HUDEP-2 (cell line): ENCODE data around the gene WNK4.

ENCODE experiments used
- DNase-seq, 76 experiments: peaks; one replicate each; lab custom pipeline; 2025; ENCODE audit not compliant: unreplicated experiment in 76 of 76; lab: John Stamatoyannopoulos, UW

WNK4 gene

DNA sequence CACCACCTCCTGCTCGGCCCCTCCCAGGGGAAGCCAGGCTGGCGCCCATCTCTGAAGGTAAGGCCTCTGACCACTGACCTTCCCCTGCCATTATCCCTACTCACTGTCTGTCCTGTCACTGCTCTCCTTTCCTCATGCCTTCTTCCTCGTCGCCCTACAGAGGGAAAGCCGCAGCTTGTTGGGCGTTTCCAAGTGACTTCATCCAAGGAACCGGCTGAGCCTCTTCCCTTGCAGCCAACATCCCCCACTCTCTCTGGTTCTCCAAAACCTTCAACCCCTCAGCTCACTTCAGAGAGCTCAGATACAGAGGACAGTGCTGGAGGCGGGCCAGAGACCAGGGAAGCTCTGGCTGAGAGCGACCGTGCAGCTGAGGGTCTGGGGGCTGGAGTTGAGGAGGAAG lies 15.1 kb downstream of the WNK4 start:
- DNase-seq = no peak

GRCh38 chr17:42796066-42796758 lies 15.8 kb downstream of the WNK4 start:
- no peak for DNase-seq

DNA sequence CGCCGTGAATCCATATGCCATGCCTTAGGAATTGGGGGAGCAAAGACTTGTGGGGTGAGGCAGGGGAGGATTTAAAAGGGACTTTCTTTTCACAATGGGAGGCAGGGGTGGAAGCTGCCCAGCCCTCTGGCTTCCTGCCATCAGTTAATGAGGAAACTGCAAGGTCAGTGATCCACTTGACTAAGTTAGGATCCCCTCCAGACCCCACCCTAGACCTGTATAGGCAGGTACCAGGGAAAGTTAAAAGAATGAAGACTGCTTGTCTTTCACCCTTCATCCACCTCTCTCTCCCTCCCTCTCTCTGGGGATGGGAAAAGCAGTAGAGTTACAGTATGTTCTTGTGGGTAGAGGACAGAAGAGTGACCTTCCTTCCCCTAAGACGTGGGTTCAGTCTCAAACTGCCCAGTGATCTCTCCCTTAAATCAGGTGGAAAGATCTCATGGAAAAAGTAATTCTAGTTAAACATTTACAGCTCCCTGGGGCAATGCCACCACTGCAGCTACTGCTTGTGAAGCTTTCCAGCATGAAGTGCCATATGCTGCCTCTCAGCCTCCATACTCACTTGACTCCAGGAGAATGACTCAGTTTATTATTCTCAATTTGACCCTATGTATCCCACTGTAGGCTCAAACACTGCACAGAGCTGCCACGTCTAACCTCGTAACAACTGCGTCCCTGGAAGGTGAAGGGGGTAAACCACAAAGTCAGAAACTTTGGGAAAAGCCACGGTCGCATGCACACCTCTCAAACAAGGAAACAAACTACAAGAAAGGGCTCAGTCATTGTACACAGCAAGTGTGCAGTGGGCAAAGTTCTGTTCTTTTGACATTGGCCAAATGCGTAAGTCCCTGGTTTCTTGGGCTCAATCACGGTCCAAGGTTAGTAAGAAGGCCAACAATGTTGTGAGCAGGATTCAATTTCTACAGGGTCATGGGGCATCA lies 16.9 kb downstream of the WNK4 start:
- DNase-seq = peak in 1 of 76 experiments; percentile 21

GRCh38 chr17:42798011-42798382 lies 17.6 kb downstream of the WNK4 start:
- no peak for DNase-seq

DNA sequence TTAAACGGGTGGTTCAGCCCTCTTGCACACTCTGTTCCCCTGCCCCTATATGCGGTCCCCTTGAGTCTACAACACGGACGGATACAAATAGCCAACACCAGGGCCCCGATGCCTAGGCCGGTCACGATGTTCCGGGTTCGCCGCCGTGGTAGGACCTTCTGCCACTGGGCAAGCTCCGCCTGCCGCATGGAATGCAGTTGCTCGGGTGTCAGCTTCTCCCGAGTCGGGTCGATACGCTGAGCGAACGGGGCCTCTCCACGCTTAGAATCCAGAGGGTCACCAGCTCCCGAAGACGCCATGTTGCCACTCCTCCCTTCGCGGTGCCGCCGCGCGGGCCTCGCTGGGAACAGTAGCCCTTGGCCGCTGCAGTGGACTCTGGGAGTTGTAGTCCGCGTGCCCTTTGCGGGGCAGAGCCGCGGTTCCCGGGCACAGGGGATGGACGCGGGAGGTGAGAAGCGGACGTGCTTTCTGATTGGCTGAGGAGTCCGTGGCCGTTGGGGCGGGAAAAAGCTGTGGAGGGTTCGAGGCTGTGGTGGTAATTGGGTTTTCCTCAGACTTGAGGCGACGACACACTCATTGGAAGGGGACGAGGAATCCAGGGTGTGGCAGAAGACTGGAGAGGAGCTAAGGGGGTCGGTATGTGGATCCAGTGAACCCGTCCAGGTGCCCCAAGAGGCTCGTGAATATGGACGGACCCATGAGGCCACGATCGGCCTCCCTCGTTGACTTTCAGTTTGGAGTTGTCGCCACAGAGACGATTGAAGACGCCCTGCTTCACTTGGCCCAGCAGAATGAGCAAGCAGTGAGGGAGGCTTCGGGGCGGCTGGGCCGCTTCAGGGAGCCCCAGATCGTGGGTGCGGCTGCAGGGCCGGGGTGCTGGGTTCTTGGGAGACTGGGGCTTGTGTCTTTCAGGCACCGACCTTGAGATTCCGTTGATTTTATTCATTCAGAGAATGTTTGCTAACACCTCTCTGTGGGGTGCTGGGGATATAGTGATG lies 18.3 kb downstream of the WNK4 start, which contains the start of the genes CNTD1 and COA3:
Gene CNTD1 (plus strand): TSS at position 479 of the 998 bp plus-strand sequence. CDS start 207 bp downstream, at position 686.
Gene COA3 (minus strand): TSS at position 322 of the 998 bp plus-strand sequence. CDS start 23 bp downstream, at position 299.
- peak in 73 of 76 experiments; percentile 20 to 90 (median 71) for DNase-seq

- no peak for DNase-seq
These were observed 22.9 kb downstream of the WNK4 start for GRCh38 chr17:42803074-42803883.

DNA sequence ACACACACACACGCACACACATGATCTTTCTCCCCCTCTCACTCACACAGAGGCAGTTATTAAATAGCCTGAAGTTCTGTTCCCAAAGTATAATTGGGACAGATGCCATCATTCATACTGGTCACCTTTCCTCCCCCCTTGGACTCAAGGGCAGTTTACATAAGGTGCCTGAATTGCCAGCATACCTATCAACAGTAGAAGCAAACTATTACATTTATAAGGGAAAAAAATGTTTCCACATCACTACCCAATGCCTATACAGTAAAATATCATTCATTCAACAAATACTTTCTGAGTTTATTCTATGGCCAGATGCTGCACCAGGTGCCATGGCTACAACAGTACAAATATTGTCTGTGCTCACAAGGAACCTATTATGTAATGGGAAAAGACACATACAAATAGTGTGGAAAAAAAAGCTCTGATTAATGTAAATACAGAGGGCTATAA lies 24.5 kb downstream of the WNK4 start:
- DNase-seq = no peak

DNA sequence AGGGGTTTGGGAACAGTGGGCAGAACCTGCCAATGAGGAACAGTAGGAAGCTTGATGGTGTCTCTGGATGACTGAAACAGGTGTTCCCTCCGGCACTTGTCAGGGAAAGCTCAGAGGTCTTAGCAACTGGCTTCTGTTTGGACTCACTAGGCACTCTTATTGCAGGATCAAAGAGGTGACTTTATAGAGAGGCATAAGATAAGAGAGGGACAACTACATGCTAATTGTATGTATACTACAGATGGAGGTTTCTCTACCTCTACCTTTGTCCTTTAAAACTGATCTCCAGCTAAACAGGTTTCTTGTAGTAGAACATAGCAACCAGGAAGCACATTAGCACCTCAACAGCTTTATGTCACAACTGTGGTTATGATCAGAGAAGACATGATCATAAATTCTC lies 25.8 kb downstream of the WNK4 start:
- no peak for DNase-seq

DNA sequence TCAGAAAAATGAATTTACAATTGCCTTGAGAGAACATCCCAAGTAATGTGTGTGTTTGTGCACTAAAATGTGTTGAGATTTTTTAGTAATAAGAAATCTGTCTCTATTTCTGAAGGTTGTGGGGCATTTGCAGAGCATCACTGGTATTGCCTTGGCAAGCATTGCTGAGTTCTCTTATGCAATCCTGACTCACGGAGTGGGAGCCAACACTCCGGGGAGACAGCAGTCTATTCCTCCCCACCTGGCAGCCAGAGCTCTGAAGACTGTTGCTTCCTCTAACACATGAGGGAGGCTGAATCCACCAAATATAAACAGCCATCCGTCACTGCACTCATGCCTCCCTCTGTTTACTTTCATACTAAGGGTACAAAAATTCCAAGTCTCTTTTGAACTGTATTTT lies 28.8 kb downstream of the WNK4 start:
- no peak for DNase-seq

DNA sequence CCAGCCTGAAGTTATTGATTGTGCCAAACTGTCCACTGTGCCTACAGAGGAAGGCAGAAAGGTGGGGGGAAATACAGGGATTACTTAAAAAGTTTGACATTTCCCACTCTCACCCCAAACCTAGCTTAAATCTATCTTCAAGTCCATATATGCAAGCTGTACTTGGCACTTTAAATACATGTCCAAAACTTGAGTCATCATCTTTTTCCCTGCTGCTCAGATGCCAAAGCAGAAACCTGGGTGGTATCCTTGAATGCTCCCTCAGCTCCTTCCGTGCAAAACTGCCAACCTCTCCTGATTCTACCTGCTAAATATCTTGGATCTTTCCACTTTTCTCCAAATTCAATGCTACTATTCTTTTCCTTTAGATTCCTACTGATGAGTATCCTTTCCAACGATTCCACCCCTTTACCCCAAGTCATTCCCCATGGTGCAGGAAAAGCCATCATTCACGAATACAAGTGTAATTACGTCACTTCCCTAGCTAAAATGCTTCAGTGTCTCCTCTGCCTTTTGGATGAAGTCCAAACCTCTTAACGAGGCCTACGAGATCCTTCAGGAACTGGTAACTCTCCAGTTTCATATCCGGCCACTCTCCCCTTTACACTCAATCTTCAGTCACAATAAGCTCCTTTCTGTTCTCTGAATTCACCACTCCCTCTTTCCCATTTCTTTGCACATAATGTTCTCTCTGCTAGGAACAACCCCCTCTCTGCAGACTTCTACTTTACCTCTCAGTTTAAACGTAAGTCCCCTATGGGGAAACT lies 34.4 kb downstream of the WNK4 start:
- DNase-seq = no peak

DNA sequence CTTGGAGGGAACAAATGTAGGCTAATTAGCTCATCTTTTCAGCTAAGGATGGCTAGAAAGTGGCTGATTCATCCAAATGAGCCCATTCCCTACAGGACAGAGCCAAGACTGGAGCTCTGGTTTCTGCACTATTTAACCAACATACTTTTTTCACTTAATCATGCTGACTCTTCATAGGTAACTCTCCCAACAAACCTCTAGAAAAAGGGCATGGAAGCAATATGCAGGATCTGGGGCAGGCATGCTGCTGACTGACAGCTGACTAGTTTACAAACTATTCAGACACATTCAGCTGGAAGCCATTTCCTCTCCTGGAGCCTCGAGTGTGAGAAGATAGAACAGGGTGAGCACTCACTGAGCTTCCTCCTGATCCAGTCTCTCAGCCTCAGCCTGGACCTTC lies 37.5 kb downstream of the WNK4 start:
- no peak for DNase-seq

GRCh38 chr17:42818379-42818778 lies 38.0 kb downstream of the WNK4 start:
- DNase-seq = no peak

DNA sequence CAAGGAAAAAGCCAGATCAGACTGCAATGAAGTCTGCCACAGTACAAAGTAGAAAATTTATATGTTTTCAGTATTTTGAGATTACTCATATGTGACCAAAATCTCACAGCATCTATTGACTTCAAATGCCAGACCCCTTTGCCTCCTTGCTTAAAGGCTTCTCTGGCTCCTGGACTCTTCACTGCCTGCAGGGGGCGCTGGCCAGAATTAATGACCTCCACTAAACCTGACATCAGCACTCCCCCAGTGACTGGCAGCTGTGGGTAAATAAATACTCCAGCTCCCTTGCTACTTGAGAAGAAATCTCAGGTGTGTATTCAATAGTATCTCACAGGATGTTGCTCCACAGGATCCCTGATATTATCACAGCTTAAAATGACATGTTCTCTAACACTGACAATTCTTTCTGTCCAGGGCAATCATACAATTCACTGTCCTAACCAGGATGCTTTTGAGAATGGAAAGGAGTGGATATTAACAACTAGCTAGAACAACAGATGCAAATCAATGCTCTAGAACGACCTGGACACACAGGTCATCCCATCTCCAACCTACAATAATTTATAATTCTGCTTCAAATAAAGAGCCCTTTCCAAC lies 39.6 kb downstream of the WNK4 start:
- peak in 71 of 76 experiments; percentile 4 to 80 (median 50) for DNase-seq

DNA sequence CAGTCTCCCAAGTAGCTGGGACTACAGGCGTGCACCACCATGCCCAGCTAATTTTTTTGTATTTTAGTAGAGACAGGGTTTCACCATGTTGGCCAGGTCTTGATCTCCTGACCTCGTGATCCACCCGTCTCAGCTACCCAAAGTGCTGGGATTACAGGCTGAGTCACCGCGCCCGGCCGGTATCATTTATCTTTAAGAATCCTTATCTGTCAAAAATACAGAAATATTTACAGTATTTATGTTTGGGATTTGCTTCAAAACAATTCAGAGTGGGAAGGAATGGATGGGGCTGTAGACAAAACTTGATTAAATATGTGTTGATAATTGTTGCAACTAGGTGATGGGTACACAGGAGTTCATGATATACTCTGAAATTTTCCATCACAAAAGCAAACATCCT lies 40.8 kb downstream of the WNK4 start:
- DNase-seq = no peak

DNA sequence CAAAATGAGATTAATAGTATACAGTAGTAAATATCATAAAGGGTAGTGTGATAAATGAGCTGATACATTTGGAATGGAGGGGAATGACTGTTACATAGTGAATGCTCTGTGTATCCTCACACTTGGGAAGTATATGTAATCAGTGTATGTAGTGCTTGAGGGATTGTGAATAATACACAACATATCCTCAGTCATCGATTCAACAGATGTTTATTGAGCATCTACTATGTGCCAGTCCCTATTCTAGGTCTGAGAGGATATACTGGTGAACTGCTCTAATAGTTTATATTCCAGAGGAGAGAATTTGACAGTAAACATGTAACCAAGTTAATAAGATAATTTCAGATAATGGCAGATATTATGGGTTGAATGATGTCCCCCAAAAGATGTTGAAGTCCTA lies 47.1 kb downstream of the WNK4 start:
- DNase-seq = no peak

GRCh38 chr17:42830971-42831370 lies 50.6 kb downstream of the WNK4 start:
- DNase-seq = no peak

- DNase-seq = peak in 1 of 76 experiments; percentile 34
These were observed 52.0 kb downstream of the WNK4 start for GRCh38 chr17:42832213-42832933.
